BE2C (cell line): Measurements from ENCODE around the gene FAM133A. TPM values are rescaled to one million over a fixed set of nuclear protein-coding genes. Genes with fewer than 3 reads are reported as not detected.

ENCODE experiments used
- DNase-seq: peaks from one replicate; pipeline ENCODE4 v3.0.0-alpha.2; 2020
- H3K27me3 ChIP-seq: fragments of 250-450 bp; sonication (Bioruptor Pico); 2 replicates; pipeline ENCODE4 v1.5.1; 2020; ENCODE audit warnings: mild to moderate bottlenecking
- H3K36me3 ChIP-seq: fragments of 250-450 bp; sonication (Bioruptor Pico); 2 replicates; pipeline ENCODE4 v1.5.1; 2020; ENCODE audit warnings: mild to moderate bottlenecking
- H3K4me1 ChIP-seq: fragments of 250-450 bp; sonication (Bioruptor Pico); 2 replicates; pipeline ENCODE4 v1.5.1; 2020
- H3K4me3 ChIP-seq: 2 replicates; pipeline ENCODE4 v1.5.1; 2011; ENCODE audit warnings: low read depth, low read length
- H3K9me3 ChIP-seq: fragments of 250-450 bp; sonication (Bioruptor Pico); 2 replicates; pipeline ENCODE4 v1.5.1; 2020
- CTCF ChIP-seq: IDR thresholded peaks from 2 replicates; pipeline ENCODE4 v1.5.1; 2012; ENCODE audit warnings: mild to moderate bottlenecking, low read depth, low read length
- polyA plus RNA-seq: library from polyadenylated mRNA; unstranded; fragments of >200 nt; gene quantifications from one replicate; pipeline ENCODE4 v1.2.1, GENCODE V29; 2012; ENCODE audit warnings: low read depth, missing spikeins; ENCODE audit not compliant: insufficient read length, insufficient read depth

The FAM133A gene
- 0.19 TPM for polyA plus RNA-seq

- Histone ChIP-seq H3K9me3 (no peaks in the 10 kb centered on the region), H3K4me3 (peak within 1 kb of the TSS; percentile 77), H3K36me3 (no peaks in the 10 kb centered on the region), H3K27me3 (no peaks in the 10 kb centered on the region), H3K4me1 (no peaks in the 10 kb centered on the region)
- no peak for TF ChIP-seq CTCF
- peak; percentile 8 for DNase-seq
These were observed at the start of gene FAM133A for GRCh38 chrX:93673869-93674271. Gene FAM133A, plus strand, starts transcription at chrX:93674206. Its CDS starts 35,214 bp downstream, at chrX:93709420.

GRCh38 chrX:93637591-93637990 lies 36.4 kb upstream of the FAM133A start:
- Histone ChIP-seq H3K4me3 (no peak overlapping the region), H3K4me1 (no peaks in the 10 kb centered on the region), H3K9me3 (no peaks in the 10 kb centered on the region), H3K36me3 (no peaks in the 10 kb centered on the region), H3K27me3 (no peaks in the 10 kb centered on the region)
- no peak for DNase-seq
- no peak for TF ChIP-seq CTCF

GRCh38 chrX:93649381-93649780 lies 24.6 kb upstream of the FAM133A start:
- no peak for DNase-seq
- H3K9me3 ChIP-seq: no peaks in the 10 kb centered on the region
- H3K4me1 ChIP-seq: no peaks in the 10 kb centered on the region
- H3K27me3 ChIP-seq: no peaks in the 10 kb centered on the region
- H3K4me3 ChIP-seq: no peak overlapping the region
- H3K36me3 ChIP-seq: no peaks in the 10 kb centered on the region
- TF ChIP-seq CTCF: no peak

- Histone ChIP-seq H3K27me3 (no peaks in the 10 kb centered on the region), H3K4me3 (no peak overlapping the region), H3K9me3 (no peaks in the 10 kb centered on the region), H3K36me3 (no peaks in the 10 kb centered on the region), H3K4me1 (no peaks in the 10 kb centered on the region)
- no peak for TF ChIP-seq CTCF
- DNase-seq: no peak
These were observed 13.4 kb upstream of the FAM133A start for GRCh38 chrX:93660575-93660974.

- H3K4me1 ChIP-seq: no peaks in the 10 kb centered on the region
- H3K4me3 ChIP-seq: peak within 1 kb of the TSS; percentile 77
- no peaks in the 10 kb centered on the region for H3K9me3 ChIP-seq
- no peak for TF ChIP-seq CTCF
- peak; percentile 67 for DNase-seq
- no peaks in the 10 kb centered on the region for H3K27me3 ChIP-seq
- H3K36me3 ChIP-seq: no peaks in the 10 kb centered on the region
These were observed 744 bp upstream of the FAM133A start, which contains the start of gene NAP1L3 for GRCh38 chrX:93673056-93673868. Gene NAP1L3, minus strand, starts transcription at chrX:93673578. Its CDS starts 274 bp downstream, at chrX:93673304.

GRCh38 chrX:93695981-93696380 lies 22.0 kb downstream of the FAM133A start:
- no peaks in the 10 kb centered on the region for H3K9me3 ChIP-seq
- no peaks in the 10 kb centered on the region for H3K27me3 ChIP-seq
- no peak for TF ChIP-seq CTCF
- H3K36me3 ChIP-seq: no peaks in the 10 kb centered on the region
- H3K4me3 ChIP-seq: no peak overlapping the region
- no peak for DNase-seq
- H3K4me1 ChIP-seq: no peaks in the 10 kb centered on the region
